Prostate gland (tissue), 2 donors: ENCODE measurements around the gene ODAPH.

Source experiments
- POLR2A ChIP-seq: fragments of 450-650 bp; IDR thresholded peaks from one replicate; pipeline ENCODE4 v1.6.1; 2016; ENCODE audit warnings: antibody characterized with exemption, mild to moderate bottlenecking
- TF ChIP-seq, protein P1 (sequence below), 4 experiments: fragments of 200-600 bp in 2 of 4; fragments of 450-650 bp in 2 of 4; sonication (generic) in 2 of 4; IDR thresholded peaks; 1 replicate in 3 of 4; 2 replicates in 1 of 4; pipeline ENCODE4 v1.5.1; 2016 to 2019; ENCODE audit warnings: antibody characterized with exemption in 4 of 4, mild to moderate bottlenecking in 2 of 4, moderate library complexity in 2 of 4

DNA sequence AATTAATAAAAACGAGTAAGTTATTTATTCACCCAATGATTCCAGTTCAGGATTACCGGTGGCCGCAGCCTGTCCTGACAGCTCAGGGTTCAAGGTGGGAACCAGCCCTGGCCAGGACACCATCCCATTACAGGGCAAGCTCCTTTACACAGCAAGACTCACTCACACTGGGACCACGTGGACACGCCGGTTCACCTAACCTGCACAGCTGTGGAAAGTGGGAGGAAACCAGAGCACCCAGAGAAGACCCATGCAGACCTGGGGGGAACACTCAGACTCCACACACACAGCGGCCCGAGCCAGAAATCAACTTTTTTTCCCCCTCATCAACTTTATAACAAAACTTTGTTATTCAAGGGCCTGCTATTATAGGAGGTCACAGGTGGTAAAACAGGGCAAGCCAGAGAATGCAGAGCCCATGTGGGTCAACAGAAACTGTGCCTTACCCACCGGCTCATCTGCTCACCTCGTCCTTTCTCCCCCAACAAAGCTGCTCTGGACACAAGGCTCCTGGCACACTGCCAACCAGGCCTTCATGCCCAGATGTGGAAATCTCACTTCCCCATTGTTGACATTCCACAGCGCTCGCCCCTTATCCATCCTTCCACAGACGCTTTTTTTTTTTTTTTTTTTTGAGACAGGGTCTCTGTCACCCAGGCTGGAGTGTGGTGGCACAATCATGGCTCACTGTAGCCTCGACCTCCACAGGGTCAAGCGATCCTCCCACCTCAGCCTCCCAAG lies 8.0 kb upstream of the ODAPH start:
- TF ChIP-seq, protein P1, sequence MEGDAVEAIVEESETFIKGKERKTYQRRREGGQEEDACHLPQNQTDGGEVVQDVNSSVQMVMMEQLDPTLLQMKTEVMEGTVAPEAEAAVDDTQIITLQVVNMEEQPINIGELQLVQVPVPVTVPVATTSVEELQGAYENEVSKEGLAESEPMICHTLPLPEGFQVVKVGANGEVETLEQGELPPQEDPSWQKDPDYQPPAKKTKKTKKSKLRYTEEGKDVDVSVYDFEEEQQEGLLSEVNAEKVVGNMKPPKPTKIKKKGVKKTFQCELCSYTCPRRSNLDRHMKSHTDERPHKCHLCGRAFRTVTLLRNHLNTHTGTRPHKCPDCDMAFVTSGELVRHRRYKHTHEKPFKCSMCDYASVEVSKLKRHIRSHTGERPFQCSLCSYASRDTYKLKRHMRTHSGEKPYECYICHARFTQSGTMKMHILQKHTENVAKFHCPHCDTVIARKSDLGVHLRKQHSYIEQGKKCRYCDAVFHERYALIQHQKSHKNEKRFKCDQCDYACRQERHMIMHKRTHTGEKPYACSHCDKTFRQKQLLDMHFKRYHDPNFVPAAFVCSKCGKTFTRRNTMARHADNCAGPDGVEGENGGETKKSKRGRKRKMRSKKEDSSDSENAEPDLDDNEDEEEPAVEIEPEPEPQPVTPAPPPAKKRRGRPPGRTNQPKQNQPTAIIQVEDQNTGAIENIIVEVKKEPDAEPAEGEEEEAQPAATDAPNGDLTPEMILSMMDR (IDR thresholded peaks at IDR 0.05): no peak
- TF ChIP-seq POLR2A: no peak
